ENCODE measurements around the gene PAQR4.
A peak's percentile ranks its signal among the peaks of the same experiment; 100 is the strongest.
"Not testable (repeated sequence)": the region's sequence is repeated elsewhere in the genome, so short reads cannot be mapped to it uniquely, and the experiment has no call there.

PAQR4 gene

GRCh38 chr16:2942045-2942444, 27.1 kb upstream of the PAQR4 start:
- H3K27ac ChIP-seq (ENCODE audit: poor library complexity, severe bottlenecking) = no peak overlapping the region
- peaks cover 38% of the 10 kb centered on the region for H3K36me3 ChIP-seq (ENCODE audit: low read depth)
- H3K4me3 ChIP-seq (ENCODE audit: severe bottlenecking) = no peak overlapping the region
- ATAC-seq (ENCODE audit: low read depth) = no peak
- no peaks in the 10 kb centered on the region for H3K27me3 ChIP-seq (ENCODE audit: insufficient read depth, poor library complexity, severe bottlenecking)
- no peaks in the 10 kb centered on the region for H3K9me3 ChIP-seq (ENCODE audit: severe bottlenecking)
- no peak for DNase-seq (ENCODE audit: low spot score)
- TF ChIP-seq CTCF (IDR thresholded peaks at IDR 0.05; ENCODE audit: poor library complexity, severe bottlenecking) = no peak
- H3K4me1 ChIP-seq (ENCODE audit: insufficient read depth, poor library complexity, severe bottlenecking) = no peaks in the 10 kb centered on the region

GRCh38 chr16:2943716-2944115, 25.4 kb upstream of the PAQR4 start:
- H3K27ac ChIP-seq (ENCODE audit: poor library complexity, severe bottlenecking); H3K4me3 ChIP-seq (ENCODE audit: severe bottlenecking); H3K27me3 ChIP-seq (ENCODE audit: insufficient read depth, poor library complexity, severe bottlenecking); DNase-seq (ENCODE audit: low spot score); H3K9me3 ChIP-seq (ENCODE audit: severe bottlenecking); H3K4me1 ChIP-seq (ENCODE audit: insufficient read depth, poor library complexity, severe bottlenecking); ATAC-seq (ENCODE audit: low read depth): not testable (repeated sequence)
- peaks cover 29% of the 10 kb centered on the region for H3K36me3 ChIP-seq (ENCODE audit: low read depth)

- DNase-seq (ENCODE audit: low spot score) (no peak), ATAC-seq (ENCODE audit: low read depth) (no peak)
- Histone ChIP-seq H3K4me3 (ENCODE audit: severe bottlenecking) (no peak overlapping the region), H3K9me3 (ENCODE audit: severe bottlenecking) (no peaks in the 10 kb centered on the region), H3K27me3 (ENCODE audit: insufficient read depth, poor library complexity, severe bottlenecking) (no peaks in the 10 kb centered on the region), H3K4me1 (ENCODE audit: insufficient read depth, poor library complexity, severe bottlenecking) (no peaks in the 10 kb centered on the region), H3K36me3 (ENCODE audit: low read depth) (peaks cover 5% of the 10 kb centered on the region), H3K27ac (ENCODE audit: poor library complexity, severe bottlenecking) (no peak overlapping the region)
- no peak for TF ChIP-seq CTCF (IDR thresholded peaks at IDR 0.05; ENCODE audit: poor library complexity, severe bottlenecking)
These were observed 22.5 kb upstream of the PAQR4 start for GRCh38 chr16:2946649-2947048.

- ATAC-seq (ENCODE audit: low read depth) (no peak), DNase-seq (ENCODE audit: low spot score) (peak; percentile 64)
- Histone ChIP-seq H3K27ac (ENCODE audit: poor library complexity, severe bottlenecking) (no peak overlapping the region), H3K9me3 (ENCODE audit: severe bottlenecking) (no peaks in the 10 kb centered on the region), H3K4me1 (ENCODE audit: insufficient read depth, poor library complexity, severe bottlenecking) (no peaks in the 10 kb centered on the region), H3K27me3 (ENCODE audit: insufficient read depth, poor library complexity, severe bottlenecking) (no peaks in the 10 kb centered on the region), H3K36me3 (ENCODE audit: low read depth) (no peaks in the 10 kb centered on the region), H3K4me3 (ENCODE audit: severe bottlenecking) (no peak overlapping the region)
- no peak for TF ChIP-seq CTCF (IDR thresholded peaks at IDR 0.05; ENCODE audit: poor library complexity, severe bottlenecking)
These were observed 20.1 kb upstream of the PAQR4 start for GRCh38 chr16:2948807-2949704.

GRCh38 chr16:2949705-2950352, 19.3 kb upstream of the PAQR4 start:
- Histone ChIP-seq H3K36me3 (ENCODE audit: low read depth) (no peaks in the 10 kb centered on the region), H3K4me1 (ENCODE audit: insufficient read depth, poor library complexity, severe bottlenecking) (no peaks in the 10 kb centered on the region), H3K27ac (ENCODE audit: poor library complexity, severe bottlenecking) (no peak overlapping the region), H3K4me3 (ENCODE audit: severe bottlenecking) (no peak overlapping the region), H3K9me3 (ENCODE audit: severe bottlenecking) (no peaks in the 10 kb centered on the region), H3K27me3 (ENCODE audit: insufficient read depth, poor library complexity, severe bottlenecking) (no peaks in the 10 kb centered on the region)
- no peak for TF ChIP-seq CTCF (IDR thresholded peaks at IDR 0.05; ENCODE audit: poor library complexity, severe bottlenecking)
- DNase-seq (ENCODE audit: low spot score) = no peak
- ATAC-seq (ENCODE audit: low read depth) = no peak
